SK-MEL-5 (cell line): ENCODE measurements around the gene RPL14. TPM values are rescaled to one million over a fixed set of nuclear protein-coding genes. Genes with fewer than 3 reads are reported as not detected.

Experiments
- DNase-seq: peaks from one replicate; pipeline ENCODE4 v3.0.0-alpha.2; 2016; ENCODE audit warnings: low read depth, low spot score
- in situ Hi-C: cut with HindIII; loops from 2 replicates; pipeline ENCODE4 v1.10.0; 2016; ENCODE audit warnings: low sequenced_read_pairs, high pct_unique_total_duplicates, low pct_unique_long_range_greater_than_20kb
- polyA plus RNA-seq, 2 experiments: library from polyadenylated mRNA; depleted of rRNA; stranded (reverse); fragments of >200 nt; gene quantifications; 2 replicates each; pipeline ENCODE4 v1.2.3, GENCODE V29; 2015
- total RNA-seq: library from RNA; depleted of rRNA; stranded (reverse); fragments of >200 nt; shearing (Covaris generic); gene quantifications from 2 replicates; pipeline ENCODE4 v1.2.3, GENCODE V29; 2014; rRNA removed

Gene RPL14
- 891 and 898 TPM in 2 replicates for total RNA-seq
- 603 and 695 TPM in 2 replicates for polyA plus RNA-seq (2015; cell fraction: cytosol; rRNA removed)
- polyA plus RNA-seq (2015; cell fraction: nucleus; rRNA removed) = 149 and 152 TPM in 2 replicates

GRCh38 chr3:40456940-40457823 is at the start of gene RPL14:
RPL14 (plus strand) TSS chr3:40457339; CDS start chr3:40457472, 133 bp downstream.
- in situ Hi-C loops = no loop called here
- DNase-seq = peak; percentile 96

GRCh38 chr3:40407611-40408010 is 49.5 kb upstream of the RPL14 start:
- in situ Hi-C loops = no loop called here
- DNase-seq = no peak

GRCh38 chr3:40414270-40414669 is 42.9 kb upstream of the RPL14 start:
- in situ Hi-C loops = no loop called here
- DNase-seq = no peak

- DNase-seq = no peak
- in situ Hi-C loops = no loop called here
Measured at GRCh38 chr3:40417845-40418543, 39.1 kb upstream of the RPL14 start.

GRCh38 chr3:40422861-40423260 is 34.3 kb upstream of the RPL14 start:
- in situ Hi-C loops = no loop called here
- no peak for DNase-seq

GRCh38 chr3:40427045-40427669 is 30.0 kb upstream of the RPL14 start:
- no peak for DNase-seq
- in situ Hi-C loops = no loop called here

GRCh38 chr3:40432793-40433192 is 24.3 kb upstream of the RPL14 start:
- DNase-seq = peak; percentile 41
- in situ Hi-C loops = no loop called here

- in situ Hi-C loops = no loop called here
Measured at GRCh38 chr3:40437889-40438288, 19.2 kb upstream of the RPL14 start.

GRCh38 chr3:40445062-40445461 is 12.1 kb upstream of the RPL14 start:
- DNase-seq = no peak
- in situ Hi-C loops = no loop called here

More at GRCh38 chr3:40437889-40438288, 19.2 kb upstream of the RPL14 start:
- no peak for DNase-seq

GRCh38 chr3:40445880-40446279 is 11.3 kb upstream of the RPL14 start:
- DNase-seq = no peak
- in situ Hi-C loops = no loop called here

- in situ Hi-C loops = no loop called here
- no peak for DNase-seq
Measured at GRCh38 chr3:40450438-40450837, 6.7 kb upstream of the RPL14 start.

- no peak for DNase-seq
- in situ Hi-C loops = no loop called here
Measured at GRCh38 chr3:40451551-40451950, 5.6 kb upstream of the RPL14 start.

- in situ Hi-C loops = no loop called here
Measured at GRCh38 chr3:40452057-40452456, 5.1 kb upstream of the RPL14 start.

GRCh38 chr3:40452562-40452875 is 4.6 kb upstream of the RPL14 start:
- no peak for DNase-seq
- in situ Hi-C loops = no loop called here

More at GRCh38 chr3:40452057-40452456, 5.1 kb upstream of the RPL14 start:
- DNase-seq = no peak

- in situ Hi-C loops = no loop called here
- DNase-seq = peak; percentile 99
Measured at GRCh38 chr3:40452876-40453730, 4.0 kb upstream of the RPL14 start.

GRCh38 chr3:40453933-40454332 is 3.2 kb upstream of the RPL14 start:
- DNase-seq = no peak
- in situ Hi-C loops = no loop called here

- no peak for DNase-seq
- in situ Hi-C loops = no loop called here
Measured at GRCh38 chr3:40455328-40455727, 1.8 kb upstream of the RPL14 start.
